HepG2 (cell line): Measurements from ENCODE around the gene ABHD3. TPM values are rescaled to one million over a fixed set of nuclear protein-coding genes. Genes with fewer than 3 reads are reported as not detected.

Experiments used
- CHCHD3 ChIP-seq: sonication (generic); formaldehyde crosslinking; IDR thresholded peaks from 2 replicates; pipeline ENCODE4 v1.8.0; 2022; ENCODE audit warnings: mild to moderate bottlenecking, missing genetic modification reagents, moderate library complexity
- CHD4 ChIP-seq: fragments of 200-600 bp; sonication (generic); IDR thresholded peaks from 2 replicates; pipeline ENCODE4 v1.7.0; 2017; ENCODE audit warnings: mild to moderate bottlenecking, low read length, borderline replicate concordance
- ETV5 ChIP-seq: IDR thresholded peaks from 2 replicates; pipeline ENCODE4 v1.6.1; 2018; ENCODE audit warnings: missing biosample characterization, missing genetic modification reagents, inconsistent platforms, borderline replicate concordance
- FOXJ3 ChIP-seq: sonication (generic); formaldehyde crosslinking; IDR thresholded peaks from 2 replicates; pipeline ENCODE4 v1.4.0; 2020; ENCODE audit warnings: missing genetic modification reagents, mild to moderate bottlenecking, borderline replicate concordance
- GABPA ChIP-seq, 2 experiments: IDR thresholded peaks; 2 replicates each; pipeline ENCODE4 v1.6.1; 2011 to 2016; ENCODE audit warnings: low read depth in 2 of 2, low read length in 1 of 2, missing biosample characterization in 1 of 2, missing genetic modification characterization in 1 of 2
- GTF2F1 ChIP-seq: fragments of 150-350 bp; IDR thresholded peaks from 2 replicates; pipeline ENCODE4 v1.6.1; 2014; ENCODE audit warnings: low read length
- HNRNPH1 ChIP-seq: fragments of 200-400 bp; formaldehyde crosslinking; optimal IDR thresholded peaks from 2 replicates; pipeline ENCODE3; 2017; ENCODE audit warnings: mild to moderate bottlenecking, low read depth, low read length
- MEIS2 ChIP-seq: sonication (generic); formaldehyde crosslinking; IDR thresholded peaks from 2 replicates; pipeline ENCODE4 v1.9.0; 2021; ENCODE audit warnings: mild to moderate bottlenecking, missing genetic modification reagents
- MIER3 ChIP-seq: IDR thresholded peaks from 2 replicates; pipeline ENCODE4 v1.6.1; 2016; ENCODE audit warnings: missing compliant biosample characterization, borderline replicate concordance
- NKX3-1 ChIP-seq: sonication (generic); formaldehyde crosslinking; IDR thresholded peaks from 2 replicates; pipeline ENCODE4 v1.5.0; 2020; ENCODE audit warnings: missing genetic modification reagents
- PCBP2 ChIP-seq: fragments of 200-400 bp; formaldehyde crosslinking; optimal IDR thresholded peaks from 2 replicates; pipeline ENCODE3; 2018; ENCODE audit warnings: low read length, low read depth; ENCODE audit not compliant: poor library complexity, severe bottlenecking
- RARA ChIP-seq: IDR thresholded peaks from 2 replicates; pipeline ENCODE4 v1.6.1; 2016; ENCODE audit warnings: missing genetic modification reagents, missing compliant biosample characterization
- SMARCE1 ChIP-seq: fragments of 450-650 bp; IDR thresholded peaks from 2 replicates; pipeline ENCODE4 v1.6.1; 2017; ENCODE audit warnings: borderline replicate concordance
- SNAPC2 ChIP-seq: sonication (generic); formaldehyde crosslinking; IDR thresholded peaks from 2 replicates; pipeline ENCODE4 v1.8.1; 2022; ENCODE audit warnings: mild to moderate bottlenecking, missing genetic modification reagents
- TEAD3 ChIP-seq: optimal IDR thresholded peaks from 2 replicates; pipeline ENCODE3; 2016; ENCODE audit warnings: borderline replicate concordance
- TRIM22 ChIP-seq: fragments of 450-650 bp; IDR thresholded peaks from 2 replicates; pipeline ENCODE4 v1.6.1; 2017
- ZNF136 ChIP-seq: sonication (generic); formaldehyde crosslinking; IDR thresholded peaks from 2 replicates; pipeline ENCODE4 v1.8.1; 2022; ENCODE audit warnings: low read depth, mild to moderate bottlenecking, moderate library complexity, missing genetic modification reagents
- ZNF234 ChIP-seq: sonication (generic); formaldehyde crosslinking; conservative IDR thresholded peaks from 2 replicates; pipeline ENCODE4 v1.5.1; 2020; ENCODE audit warnings: mild to moderate bottlenecking, missing genetic modification reagents
- ZNF256 ChIP-seq: sonication (generic); formaldehyde crosslinking; conservative IDR thresholded peaks from 2 replicates; pipeline ENCODE4 v1.4.0; 2020; ENCODE audit warnings: missing genetic modification reagents
- ZNF614 ChIP-seq: IDR thresholded peaks from 2 replicates; pipeline ENCODE4 v1.6.1; 2018; ENCODE audit warnings: missing biosample characterization, missing genetic modification reagents, inconsistent platforms, borderline replicate concordance
- ZNF616 ChIP-seq: sonication (generic); formaldehyde crosslinking; IDR thresholded peaks from 2 replicates; pipeline ENCODE4 v1.5.0; 2020; ENCODE audit warnings: low read depth, mild to moderate bottlenecking, missing genetic modification reagents
- ZSCAN30 ChIP-seq: sonication (generic); formaldehyde crosslinking; IDR thresholded peaks from 2 replicates; pipeline ENCODE4 v1.5.0; 2020; ENCODE audit warnings: mild to moderate bottlenecking, missing genetic modification reagents
- ZSCAN9 ChIP-seq: IDR thresholded peaks from 2 replicates; pipeline ENCODE4 v1.6.1; 2016; ENCODE audit warnings: borderline replicate concordance
- polyA plus RNA-seq, 8 experiments: library from polyadenylated mRNA; depleted of rRNA in 3 of 8; stranded (reverse) in 7 of 8; unstranded in 1 of 8; fragments of >200 nt; fragmentation: Illumina TruSeq in 4 of 8; extraction: Trizol in 4 of 8; gene quantifications; 2 replicates each; pipeline versions ENCODE4 v1.2.1 to v1.2.3, GENCODE V29; 2011 to 2016; ENCODE audit warnings: low read depth in 4 of 8, missing spikeins in 1 of 8, mixed read lengths in 1 of 8; ENCODE audit not compliant: insufficient read depth in 1 of 8
- total RNA-seq, 5 experiments: library from RNA; depleted of rRNA; stranded (reverse); fragments of >200 nt; fragmentation: Illumina TruSeq; extraction: Trizol; gene quantifications; 2 replicates each; pipeline ENCODE4 v1.2.3, GENCODE V29; 2016; ENCODE audit warnings: low read depth in 1 of 5
- TF ChIP-seq, protein P1 (sequence below): IDR thresholded peaks from 2 replicates; pipeline ENCODE4 v1.6.1; 2016; ENCODE audit warnings: low read depth, missing genetic modification reagents, missing compliant biosample characterization

Gene ABHD3
- total and polyA plus RNA-seq, 2 of the 13 experiments (the other 11 are each of a cell fraction or from before 2014, with no cell fraction given): 32.1 to 40.2 TPM

DNA sequence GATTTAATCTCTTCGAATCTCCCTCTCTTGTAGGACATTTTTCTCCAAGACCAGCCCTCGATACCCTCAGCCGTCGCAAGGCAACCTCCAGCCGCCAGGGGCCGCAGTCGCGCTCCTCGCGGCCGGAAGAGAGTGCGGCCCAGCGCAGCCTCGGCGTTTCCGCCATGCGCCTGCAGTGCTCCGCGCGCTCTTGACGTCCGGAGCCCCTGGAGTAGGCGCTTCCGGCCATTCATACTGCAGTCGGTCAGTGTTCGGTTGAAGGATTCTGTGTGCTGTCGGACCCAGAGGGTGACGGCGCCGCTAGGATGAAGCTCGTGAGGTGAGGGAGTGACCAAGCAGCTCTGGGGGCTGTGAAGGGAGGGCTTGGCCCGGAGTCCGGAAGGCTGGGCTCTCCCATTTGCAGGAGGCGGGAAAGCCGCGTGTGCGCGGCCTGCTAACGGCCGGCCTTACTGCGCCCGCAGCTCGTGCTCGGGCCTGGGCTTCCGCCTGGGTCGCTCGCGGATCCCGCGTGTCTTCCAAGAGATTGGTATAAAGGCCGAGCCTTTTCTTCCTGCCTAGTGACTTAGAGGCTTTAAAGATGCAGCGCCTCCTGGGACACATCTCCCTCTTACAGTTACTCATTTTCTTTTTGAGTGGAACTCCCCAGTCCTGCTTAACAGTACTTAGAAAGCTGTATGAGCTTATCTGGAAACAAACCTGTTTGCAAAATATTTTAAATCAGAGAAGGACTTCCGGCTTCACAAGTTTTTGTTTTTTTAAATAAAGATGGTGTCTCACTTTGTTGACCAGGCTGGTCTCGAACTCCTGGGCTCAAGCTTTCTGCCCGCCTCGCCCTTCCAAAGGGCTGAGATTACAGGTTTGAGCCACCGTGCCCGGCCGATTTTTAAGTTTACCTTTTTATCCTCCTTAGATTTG lies 92.2 kb downstream of the ABHD3 start, which contains the start of gene SNRPD1 (continued):
- TF ChIP-seq HNRNPH1 (no peak), RARA (CRISPR knock-in tag) (peak; percentile 66), ZNF614 (CRISPR knock-in tag) (peak; percentile 95), ZNF256 (CRISPR knock-in tag) (peak; percentile 89), ZNF234 (no peak), ETV5 (peak; percentile 97), CHD4 (no peak), ZNF616 (peak; percentile 92), GTF2F1 (no peak), TEAD3 (CRISPR knock-in tag) (peak; percentile 78), ZSCAN30 (0 out of 2 replicates have a peak, but pooled peaks have one; percentile 38), FOXJ3 (CRISPR knock-in tag) (peak; percentile 76), MIER3 (CRISPR knock-in tag) (peak; percentile 91; the same call in 1 of the 2 replicates), PCBP2 (no peak), CHCHD3 (CRISPR knock-in tag) (0 out of 2 replicates have a peak, but pooled peaks have one; percentile 71), SMARCE1 (no peak), ZSCAN9 (CRISPR knock-in tag) (peak; percentile 89), TRIM22 (no peak), SNAPC2 (CRISPR knock-in tag) (peak; percentile 91), ZNF136 (CRISPR knock-in tag) (peak; percentile 93; the same call in 1 of the 2 replicates), GABPA (IDR thresholded peaks at IDR 0.05; ENCODE audit: low read depth, low read length) (peak; percentile 93), GABPA (CRISPR knock-in tag; IDR thresholded peaks at IDR 0.05; ENCODE audit: low read depth) (peak; percentile 96), NKX3-1 (CRISPR knock-in tag) (peak; percentile 98), MEIS2 (peak; percentile 89)
- TF ChIP-seq, protein P1, sequence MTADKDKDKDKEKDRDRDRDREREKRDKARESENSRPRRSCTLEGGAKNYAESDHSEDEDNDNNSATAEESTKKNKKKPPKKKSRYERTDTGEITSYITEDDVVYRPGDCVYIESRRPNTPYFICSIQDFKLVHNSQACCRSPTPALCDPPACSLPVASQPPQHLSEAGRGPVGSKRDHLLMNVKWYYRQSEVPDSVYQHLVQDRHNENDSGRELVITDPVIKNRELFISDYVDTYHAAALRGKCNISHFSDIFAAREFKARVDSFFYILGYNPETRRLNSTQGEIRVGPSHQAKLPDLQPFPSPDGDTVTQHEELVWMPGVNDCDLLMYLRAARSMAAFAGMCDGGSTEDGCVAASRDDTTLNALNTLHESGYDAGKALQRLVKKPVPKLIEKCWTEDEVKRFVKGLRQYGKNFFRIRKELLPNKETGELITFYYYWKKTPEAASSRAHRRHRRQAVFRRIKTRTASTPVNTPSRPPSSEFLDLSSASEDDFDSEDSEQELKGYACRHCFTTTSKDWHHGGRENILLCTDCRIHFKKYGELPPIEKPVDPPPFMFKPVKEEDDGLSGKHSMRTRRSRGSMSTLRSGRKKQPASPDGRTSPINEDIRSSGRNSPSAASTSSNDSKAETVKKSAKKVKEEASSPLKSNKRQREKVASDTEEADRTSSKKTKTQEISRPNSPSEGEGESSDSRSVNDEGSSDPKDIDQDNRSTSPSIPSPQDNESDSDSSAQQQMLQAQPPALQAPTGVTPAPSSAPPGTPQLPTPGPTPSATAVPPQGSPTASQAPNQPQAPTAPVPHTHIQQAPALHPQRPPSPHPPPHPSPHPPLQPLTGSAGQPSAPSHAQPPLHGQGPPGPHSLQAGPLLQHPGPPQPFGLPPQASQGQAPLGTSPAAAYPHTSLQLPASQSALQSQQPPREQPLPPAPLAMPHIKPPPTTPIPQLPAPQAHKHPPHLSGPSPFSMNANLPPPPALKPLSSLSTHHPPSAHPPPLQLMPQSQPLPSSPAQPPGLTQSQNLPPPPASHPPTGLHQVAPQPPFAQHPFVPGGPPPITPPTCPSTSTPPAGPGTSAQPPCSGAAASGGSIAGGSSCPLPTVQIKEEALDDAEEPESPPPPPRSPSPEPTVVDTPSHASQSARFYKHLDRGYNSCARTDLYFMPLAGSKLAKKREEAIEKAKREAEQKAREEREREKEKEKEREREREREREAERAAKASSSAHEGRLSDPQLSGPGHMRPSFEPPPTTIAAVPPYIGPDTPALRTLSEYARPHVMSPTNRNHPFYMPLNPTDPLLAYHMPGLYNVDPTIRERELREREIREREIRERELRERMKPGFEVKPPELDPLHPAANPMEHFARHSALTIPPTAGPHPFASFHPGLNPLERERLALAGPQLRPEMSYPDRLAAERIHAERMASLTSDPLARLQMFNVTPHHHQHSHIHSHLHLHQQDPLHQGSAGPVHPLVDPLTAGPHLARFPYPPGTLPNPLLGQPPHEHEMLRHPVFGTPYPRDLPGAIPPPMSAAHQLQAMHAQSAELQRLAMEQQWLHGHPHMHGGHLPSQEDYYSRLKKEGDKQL (CRISPR knock-in tag): 0 out of 2 replicates have a peak, but pooled peaks have one; percentile 24
